GM15510 (cell line): ENCODE results near the gene PDZD7.

Experiments used
- POLR2A ChIP-seq: IDR thresholded peaks from 3 replicates; pipeline ENCODE4 v1.6.1; 2011; ENCODE audit warnings: borderline replicate concordance; ENCODE audit not compliant: insufficient read length; ENCODE audit errors: extremely low read depth

Gene PDZD7

DNA sequence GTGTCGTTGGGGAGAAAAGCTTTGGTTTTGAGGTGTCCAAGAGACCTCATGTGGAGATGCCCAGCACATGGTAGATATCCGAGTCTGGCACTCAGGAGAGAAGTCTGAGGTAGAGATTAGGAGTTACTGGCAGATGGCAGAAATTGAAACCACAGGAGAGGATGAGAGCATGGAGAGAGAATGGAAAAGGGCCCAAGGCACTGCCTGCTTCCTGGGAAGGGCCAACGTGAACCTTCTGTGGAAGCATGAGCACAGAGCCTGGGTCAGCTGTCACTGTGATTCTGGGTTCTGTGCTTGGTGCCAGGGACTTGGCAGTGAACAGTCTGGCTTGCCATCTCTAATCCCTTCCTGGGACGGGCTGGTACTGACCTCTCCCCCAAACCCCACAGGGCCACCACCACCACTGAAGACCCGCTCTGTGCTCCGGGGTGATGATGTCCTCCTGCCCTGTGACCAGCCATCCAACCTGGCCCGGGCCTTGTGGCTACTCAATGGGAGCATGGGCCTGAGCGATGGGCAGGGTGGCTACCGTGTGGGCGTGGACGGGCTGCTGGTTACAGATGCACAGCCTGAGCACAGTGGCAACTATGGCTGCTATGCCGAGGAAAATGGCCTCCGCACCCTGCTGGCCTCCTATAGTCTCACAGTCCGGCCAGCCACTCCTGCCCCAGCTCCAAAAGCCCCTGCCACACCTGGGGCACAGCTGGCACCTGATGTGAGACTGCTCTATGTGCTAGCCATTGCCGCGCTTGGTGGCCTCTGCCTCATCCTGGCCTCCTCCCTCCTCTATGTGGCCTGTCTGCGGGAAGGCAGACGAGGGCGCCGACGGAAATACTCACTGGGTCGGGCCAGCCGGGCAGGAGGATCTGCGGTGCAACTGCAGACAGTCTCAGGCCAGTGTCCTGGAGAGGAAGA lies 47.8 kb downstream of the PDZD7 start:
- TF ChIP-seq POLR2A: no peak

- TF ChIP-seq POLR2A: no peak
Measured at GRCh38 chr10:100981178-100981772, 49.7 kb downstream of the PDZD7 start.

- TF ChIP-seq POLR2A: no peak
Measured at GRCh38 chr10:100980711-100981110, 50.2 kb downstream of the PDZD7 start.

- no peak for TF ChIP-seq POLR2A
Measured at GRCh38 chr10:100980311-100980710, 50.6 kb downstream of the PDZD7 start.

DNA sequence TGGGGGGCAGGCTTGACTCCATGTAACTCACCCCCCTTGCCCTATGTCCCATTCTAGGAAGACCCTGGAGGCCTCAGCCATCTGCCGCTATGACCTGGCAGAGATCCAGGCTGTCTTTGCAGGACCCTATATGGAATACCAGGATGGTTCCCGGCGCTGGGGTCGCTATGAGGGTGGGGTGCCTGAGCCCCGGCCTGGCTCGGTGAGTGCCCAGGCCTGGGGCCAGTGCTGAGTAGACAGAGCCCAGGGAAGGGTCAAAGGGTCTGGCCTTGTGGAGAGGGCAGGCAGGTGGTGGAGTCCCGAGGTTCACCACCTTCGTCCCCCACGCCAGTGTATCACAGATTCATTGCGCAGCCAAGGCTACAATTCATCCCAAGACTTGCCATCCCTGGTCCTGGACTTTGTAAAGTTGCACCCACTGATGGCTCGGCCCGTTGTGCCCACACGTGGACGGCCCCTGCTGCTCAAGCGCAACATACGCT lies 51.1 kb downstream of the PDZD7 start:
- TF ChIP-seq POLR2A: no peak

GRCh38 chr10:100978901-100979195 lies 52.1 kb downstream of the PDZD7 start:
- no peak for TF ChIP-seq POLR2A

GRCh38 chr10:100978121-100978900 lies 52.6 kb downstream of the PDZD7 start:
- TF ChIP-seq POLR2A: no peak

- no peak for TF ChIP-seq POLR2A
Measured at GRCh38 chr10:100977436-100977835, 53.5 kb downstream of the PDZD7 start.

DNA sequence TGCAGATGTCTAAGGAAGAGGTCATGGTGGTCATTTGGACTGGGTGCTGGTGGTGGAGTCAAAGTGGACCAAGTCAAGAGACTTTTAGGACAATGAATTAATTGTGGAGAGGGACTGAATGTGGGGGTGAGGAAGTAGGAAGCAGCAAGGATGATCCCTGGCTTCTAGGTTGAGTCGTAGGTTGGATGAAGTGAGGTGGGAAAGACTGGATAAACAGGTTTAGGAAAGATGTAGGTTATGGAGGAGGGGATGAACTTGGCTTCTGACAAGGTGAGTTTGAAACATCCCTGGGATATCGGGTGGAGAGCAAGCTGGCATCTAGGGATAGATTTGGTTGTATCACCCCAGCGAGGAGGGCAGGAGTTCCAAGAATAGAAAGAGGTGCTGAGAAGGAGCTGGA lies 54.0 kb downstream of the PDZD7 start:
- no peak for TF ChIP-seq POLR2A

GRCh38 chr10:100972904-100973535 lies 57.9 kb downstream of the PDZD7 start:
- no peak for TF ChIP-seq POLR2A

GRCh38 chr10:100972115-100972903 lies 58.6 kb downstream of the PDZD7 start:
- no peak for TF ChIP-seq POLR2A

GRCh38 chr10:100970914-100971811 lies 59.8 kb downstream of the PDZD7 start:
- TF ChIP-seq POLR2A: no peak
